Keratinocyte (primary cell): ENCODE measurements around the gene C1orf232. TPM values are rescaled to one million over a fixed set of nuclear protein-coding genes. Genes with fewer than 3 reads are reported as not detected.

ENCODE experiments used
- DNase-seq: peaks from one replicate; pipeline ENCODE4 v3.0.0-alpha.2; 2011; ENCODE audit warnings: low read depth, missing footprints, low spot score
- FAIRE-seq: peaks from 2 replicates; lab custom pipeline; 2011; peaks lifted over from hg19 to GRCh38; lab: Jason Lieb, UNC
- H2AFZ ChIP-seq: 2 replicates; pipeline ENCODE4 v1.6.0; 2012; ENCODE audit warnings: low read length, control low read depth, inconsistent platforms; ENCODE audit not compliant: control insufficient read depth
- H3K27ac ChIP-seq: 2 replicates; pipeline ENCODE4 v1.5.1; 2011; ENCODE audit warnings: low read length; ENCODE audit not compliant: control insufficient read depth, insufficient read depth
- H3K27me3 ChIP-seq: 3 replicates; pipeline ENCODE4 v1.6.0; 2011; ENCODE audit warnings: low read length; ENCODE audit not compliant: control insufficient read depth, insufficient read depth; ENCODE audit errors: extremely low read depth
- H3K36me3 ChIP-seq, 2 experiments: 2 replicates in 1 of 2; 3 replicates in 1 of 2; pipeline ENCODE4 v1.5.1; 2011; ENCODE audit warnings: low read length in 2 of 2, mild to moderate bottlenecking in 1 of 2; ENCODE audit not compliant: control insufficient read depth in 2 of 2, insufficient read depth in 2 of 2; ENCODE audit errors: extremely low read depth in 1 of 2
- H3K4me1 ChIP-seq: 3 replicates; pipeline ENCODE4 v1.5.1; 2011; ENCODE audit warnings: low read length; ENCODE audit not compliant: control insufficient read depth, insufficient read depth; ENCODE audit errors: extremely low read depth
- H3K4me2 ChIP-seq: 3 replicates; pipeline ENCODE4 v1.6.0; 2011; ENCODE audit warnings: low read depth, low read length; ENCODE audit not compliant: control insufficient read depth, insufficient read depth; ENCODE audit errors: extremely low read depth
- H3K4me3 ChIP-seq, 3 experiments: fragments of 200-600 bp in 1 of 3; sonication (generic) in 1 of 3; 2 replicates in 2 of 3; 3 replicates in 1 of 3; pipeline ENCODE4 v1.5.1; 2011 to 2016; ENCODE audit warnings: low read length in 3 of 3, mild to moderate bottlenecking in 3 of 3, control low read depth in 2 of 3, inconsistent platforms in 1 of 3, low read depth in 1 of 3, mixed read lengths in 1 of 3, mixed run types in 1 of 3, moderate library complexity in 1 of 3; ENCODE audit not compliant: control insufficient read depth in 2 of 3, insufficient read depth in 2 of 3; ENCODE audit errors: extremely low read depth in 1 of 3
- H3K79me2 ChIP-seq: 2 replicates; pipeline ENCODE4 v1.6.0; 2012; ENCODE audit warnings: low read length; ENCODE audit not compliant: control insufficient read depth, insufficient read depth
- H3K9ac ChIP-seq: 3 replicates; pipeline ENCODE4 v1.6.0; 2011; ENCODE audit warnings: low read length; ENCODE audit not compliant: control insufficient read depth, insufficient read depth; ENCODE audit errors: extremely low read depth
- H3K9me1 ChIP-seq: 3 replicates; pipeline ENCODE4 v1.6.0; 2011; ENCODE audit warnings: low read length; ENCODE audit not compliant: control insufficient read depth, insufficient read depth; ENCODE audit errors: extremely low read depth
- H3K9me3 ChIP-seq: 2 replicates; pipeline ENCODE4 v1.5.1; 2012; ENCODE audit warnings: low read depth, low read length; ENCODE audit not compliant: control insufficient read depth
- H4K20me1 ChIP-seq: 3 replicates; pipeline ENCODE4 v1.6.0; 2011; ENCODE audit warnings: low read length; ENCODE audit not compliant: control insufficient read depth, insufficient read depth; ENCODE audit errors: extremely low read depth
- CTCF ChIP-seq, 3 experiments: IDR thresholded peaks in 1 of 3; conservative IDR thresholded peaks in 1 of 3; optimal IDR thresholded peaks in 1 of 3; 2 replicates in 2 of 3; 3 replicates in 1 of 3; pipeline versions ENCODE3 to v1.5.1; 2011; ENCODE audit warnings: low read length in 3 of 3, mild to moderate bottlenecking in 3 of 3, moderate library complexity in 2 of 3, control low read depth in 1 of 3, inconsistent platforms in 1 of 3; ENCODE audit not compliant: insufficient read depth in 2 of 3; ENCODE audit errors: extremely low read depth in 1 of 3
- EZH2 ChIP-seq: IDR thresholded peaks from one replicate; pipeline ENCODE4 v1.6.1; 2012; ENCODE audit warnings: inconsistent platforms, mild to moderate bottlenecking, low read length, moderate library complexity
- dilution Hi-C: fragments of 300-500 bp; cut with MboI; formaldehyde crosslinking; loops from one replicate; pipeline ENCODE4 v1.7.0; 2020; ENCODE audit warnings: low sequenced_read_pairs; ENCODE audit not compliant: extremely low pct_ligation_motif_present
- polyA plus RNA-seq, 5 experiments: library from polyadenylated mRNA; depleted of rRNA in 3 of 5; stranded (reverse) in 3 of 5; stranded (forward) in 1 of 5; unstranded in 1 of 5; fragments of >200 nt; gene quantifications; 1 replicate in 1 of 5; 2 replicates in 3 of 5; 3 replicates in 1 of 5; pipeline versions ENCODE4 v1.2.1 to v1.2.3, GENCODE V29; 2011 to 2012; ENCODE audit warnings: missing spikeins in 2 of 5, low read depth in 1 of 5, low replicate concordance in 1 of 5

The C1orf232 gene
- polyA plus RNA-seq, 1 donor (not counting 4 experiments of a cell fraction or from before 2014, with no cell fraction given) = not detected

- Histone ChIP-seq H3K27ac (no peak overlapping the region), H3K27me3 (no peaks in the 10 kb centered on the region), H2AFZ (no peak overlapping the region), H3K79me2 (peaks cover 9% of the 10 kb centered on the region), H3K9ac (no peak overlapping the region), H3K36me3 (peaks cover 22 to 31% of the 10 kb centered on the region in 2 experiments), H3K4me2 (no peak overlapping the region), H4K20me1 (no peaks in the 10 kb centered on the region), H3K4me3 (no peak overlapping the region), H3K4me1 (peaks cover 29% of the 10 kb centered on the region), H3K9me3 (no peaks in the 10 kb centered on the region), H3K9me1 (no peaks in the 10 kb centered on the region)
- no peak for FAIRE-seq
- dilution Hi-C loops = no loop called here
- no peak for TF ChIP-seq CTCF (optimal IDR thresholded peaks at IDR 0.05 in 1 of 3, IDR thresholded peaks at IDR 0.05 in 1 of 3, conservative IDR thresholded peaks at IDR 0.05 in 1 of 3; ENCODE audit: extremely low read depth in 1 of 3, insufficient read depth in 2 of 3, low read length in 3 of 3)
- no peak for TF ChIP-seq EZH2
- no peak for DNase-seq
Observed at GRCh38 chr1:26180010-26180506, 11.3 kb upstream of the C1orf232 start.

GRCh38 chr1:26177182-26177684, 8.5 kb upstream of the C1orf232 start, which contains the start of gene CNKSR1:
Gene CNKSR1, plus strand, starts transcription at chr1:26177491. Its CDS starts 57 bp downstream, at chr1:26177548.
- Histone ChIP-seq H3K4me2 (peak within 1 kb of the TSS; percentile 92), H3K9ac (peak within 1 kb of the TSS; percentile 85), H3K36me3 (peaks cover 6 to 9% of the 10 kb centered on the region in 2 experiments), H3K27me3 (no peaks in the 10 kb centered on the region), H3K4me3 (peak within 1 kb of the TSS; percentile 68 to 82 (median 76)), H2AFZ (peak within 1 kb of the TSS; percentile 92), H3K79me2 (peaks cover 9% of the 10 kb centered on the region), H3K27ac (peak within 1 kb of the TSS; percentile 83), H3K9me1 (no peaks in the 10 kb centered on the region), H3K4me1 (peaks cover 25% of the 10 kb centered on the region), H3K9me3 (no peaks in the 10 kb centered on the region), H4K20me1 (no peaks in the 10 kb centered on the region)
- FAIRE-seq = peak; percentile 55
- DNase-seq = peak; percentile 48
- TF ChIP-seq EZH2 (no peak), CTCF (optimal IDR thresholded peaks at IDR 0.05 in 1 of 3, IDR thresholded peaks at IDR 0.05 in 1 of 3, conservative IDR thresholded peaks at IDR 0.05 in 1 of 3; ENCODE audit: extremely low read depth in 1 of 3, insufficient read depth in 2 of 3, low read length in 3 of 3) (peak; percentile 33 to 52 (median 51))
- dilution Hi-C loops = no loop called here
